A673 (cell line): ENCODE results near the gene ITPR1. TPM values are rescaled to one million over a fixed set of nuclear protein-coding genes. Genes with fewer than 3 reads are reported as not detected.

Experiments
- BruUV-seq: library from RNA; stranded (reverse); fragments of 400-500 nt; replicated peaks from 2 replicates; lab custom pipeline; 2021; lab: Mats Ljungman, UMichigan
- CTCF ChIA-PET: fragments of 300-600 bp; sonication (Branson Sonifier 250); formaldehyde crosslinking; loops from one replicate; lab custom pipeline; 2022; ENCODE audit warnings: antibody characterized with exemption; lab: Charles Lee
- POLR2A ChIA-PET: fragments of 300-600 bp; sonication (Branson Sonifier 250); formaldehyde crosslinking; loops from one replicate; lab custom pipeline; 2022; ENCODE audit warnings: antibody characterized with exemption; ENCODE audit not compliant: low non-redundant PET; lab: Charles Lee
- DNase-seq: peaks from one replicate; pipeline ENCODE4 v3.0.0-alpha.2; 2015; ENCODE audit warnings: low spot score
- H3K27ac ChIP-seq: fragments of 200-600 bp; sonication (generic); 2 replicates; pipeline ENCODE4 v1.5.1; 2016; ENCODE audit warnings: mixed run types, low read depth, mild to moderate bottlenecking, mixed read lengths, antibody characterized with exemption, low read length; ENCODE audit not compliant: poor library complexity, severe bottlenecking
- H3K27me3 ChIP-seq: fragments of 200-600 bp; sonication (generic); replicated peaks from 2 replicates; pipeline ENCODE4 v1.6.1; 2017; ENCODE audit warnings: mixed run types, low read depth, mild to moderate bottlenecking, mixed read lengths, antibody characterized with exemption, low read length; ENCODE audit not compliant: insufficient read depth, poor library complexity
- H3K36me3 ChIP-seq: fragments of 200-600 bp; sonication (generic); 2 replicates; pipeline ENCODE4 v1.6.1; 2016; ENCODE audit warnings: mixed run types, mild to moderate bottlenecking, mixed read lengths, antibody characterized with exemption, low read length; ENCODE audit not compliant: insufficient read depth, poor library complexity, severe bottlenecking
- H3K4me1 ChIP-seq: fragments of 200-600 bp; sonication (generic); 2 replicates; pipeline ENCODE4 v1.6.1; 2017; ENCODE audit warnings: mixed run types, mild to moderate bottlenecking, mixed read lengths, antibody characterized with exemption, low read length; ENCODE audit not compliant: insufficient read depth, poor library complexity, severe bottlenecking
- H3K4me3 ChIP-seq: fragments of 200-600 bp; sonication (generic); 2 replicates; pipeline ENCODE4 v1.5.1; 2016; ENCODE audit warnings: low read depth, mixed run types, mild to moderate bottlenecking, mixed read lengths, low read length; ENCODE audit not compliant: poor library complexity, severe bottlenecking
- H3K9me3 ChIP-seq: fragments of 200-600 bp; sonication (generic); 2 replicates; pipeline ENCODE4 v1.6.1; 2016; ENCODE audit warnings: mixed run types, low read depth, mild to moderate bottlenecking, mixed read lengths, antibody characterized with exemption, low read length; ENCODE audit not compliant: poor library complexity, severe bottlenecking
- CTCF ChIP-seq: fragments of 300-800, 200-600 bp; sonication (generic); conservative IDR thresholded peaks from 2 replicates; pipeline ENCODE4 v1.5.1; 2017; ENCODE audit warnings: low read depth, mild to moderate bottlenecking, antibody characterized with exemption, low read length, moderate library complexity, mixed read lengths
- EZH2 ChIP-seq: fragments of 200-600 bp; sonication (generic); IDR thresholded peaks from 2 replicates; pipeline ENCODE4 v1.6.1; 2017; ENCODE audit warnings: borderline replicate concordance, low read depth, mild to moderate bottlenecking, mixed read lengths, antibody characterized with exemption, low read length; ENCODE audit not compliant: poor library complexity, severe bottlenecking
- intact Hi-C: fragments of 100-400 bp; cut with micrococcal nuclease; formaldehyde crosslinking; loops from one replicate; pipeline ENCODE4 v1.10.0; 2022; ENCODE audit not compliant: unreplicated experiment
- total RNA-seq: library from RNA; stranded (reverse); gene quantifications from 2 replicates; pipeline ENCODE4 v1.2.3, GENCODE V29; 2021

The ITPR1 gene
- total RNA-seq, 1 experiment from 2014 or later, result 8.6 TPM

- Histone ChIP-seq H3K4me3 (no peak overlapping the region), H3K27me3 (no peaks in the 10 kb centered on the region), H3K4me1 (no peaks in the 10 kb centered on the region), H3K36me3 (no peaks in the 10 kb centered on the region), H3K27ac (no peak overlapping the region), H3K9me3 (no peaks in the 10 kb centered on the region)
- BruUV-seq, result no TSS peak
- no peak for TF ChIP-seq EZH2
- no peak for DNase-seq
- POLR2A ChIA-PET, result no interaction called here
- intact Hi-C loops, result no loop called here
- CTCF ChIA-PET, result no interaction called here
Observed at GRCh38 chr3:4821975-4822374, 328.8 kb downstream of the ITPR1 start.

- POLR2A ChIA-PET, result no interaction called here
- no peaks in the 10 kb centered on the region for H3K27me3 ChIP-seq
- H3K9me3 ChIP-seq, result no peaks in the 10 kb centered on the region
- H3K4me3 ChIP-seq, result no peak overlapping the region
- BruUV-seq, result no TSS peak
- intact Hi-C loops, result no loop called here
- H3K4me1 ChIP-seq, result no peaks in the 10 kb centered on the region
- H3K27ac ChIP-seq, result no peak overlapping the region
- no peak for DNase-seq
- no peak for TF ChIP-seq EZH2
- no peak for TF ChIP-seq CTCF
- CTCF ChIA-PET, result no interaction called here
- no peaks in the 10 kb centered on the region for H3K36me3 ChIP-seq
Observed at GRCh38 chr3:4822568-4822967, 329.4 kb downstream of the ITPR1 start.

DNA sequence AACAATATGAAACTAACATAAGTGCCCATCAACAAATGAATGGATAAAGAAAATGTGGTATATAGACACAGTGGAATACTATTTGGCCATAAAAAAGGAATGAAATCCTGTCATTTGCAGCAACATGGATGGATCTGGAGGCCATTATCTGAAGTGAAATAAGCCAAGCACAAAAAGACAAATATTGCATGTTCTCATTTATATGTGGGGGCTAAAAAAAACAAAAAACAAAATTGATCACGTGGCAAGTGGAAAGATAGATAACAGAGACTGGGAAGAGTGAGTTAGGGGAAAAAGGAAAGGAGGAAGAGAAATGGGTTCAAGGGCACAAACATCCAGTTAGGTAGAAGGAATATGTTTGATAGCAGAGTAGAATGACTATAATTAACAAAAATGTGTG, 330.2 kb downstream of the ITPR1 start:
- no TSS peak for BruUV-seq
- ChIA-PET CTCF (no interaction called here), POLR2A (no interaction called here)
- Histone ChIP-seq H3K9me3 (no peaks in the 10 kb centered on the region), H3K36me3 (no peaks in the 10 kb centered on the region), H3K4me1 (no peaks in the 10 kb centered on the region), H3K27me3 (no peaks in the 10 kb centered on the region), H3K27ac (no peak overlapping the region), H3K4me3 (no peak overlapping the region)
- DNase-seq, result no peak
- intact Hi-C loops, result no loop called here
- no peak for TF ChIP-seq CTCF
- no peak for TF ChIP-seq EZH2
